ENCODE data around the gene PTPRK.

DNA sequence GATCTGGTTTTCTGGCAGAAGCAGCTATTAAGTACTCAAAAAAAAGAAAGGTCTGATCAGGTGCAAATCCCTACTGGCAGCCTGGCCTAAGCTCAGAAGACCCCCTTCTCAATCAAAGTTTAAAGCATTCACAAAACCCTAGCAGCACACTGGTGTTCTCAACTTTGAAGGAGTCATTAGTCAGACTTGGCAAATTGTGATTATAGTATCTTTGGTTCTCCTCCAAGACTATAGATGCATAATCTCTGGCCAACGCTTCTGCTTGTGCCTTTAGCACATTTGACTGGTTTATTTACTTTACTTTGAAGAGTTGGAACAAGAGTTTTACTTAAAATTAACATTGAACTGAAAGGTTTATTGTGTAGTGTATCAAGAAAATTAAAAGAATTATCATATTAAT, 248.9 kb downstream of the PTPRK start:
- TF ChIP-seq, protein P1, sequence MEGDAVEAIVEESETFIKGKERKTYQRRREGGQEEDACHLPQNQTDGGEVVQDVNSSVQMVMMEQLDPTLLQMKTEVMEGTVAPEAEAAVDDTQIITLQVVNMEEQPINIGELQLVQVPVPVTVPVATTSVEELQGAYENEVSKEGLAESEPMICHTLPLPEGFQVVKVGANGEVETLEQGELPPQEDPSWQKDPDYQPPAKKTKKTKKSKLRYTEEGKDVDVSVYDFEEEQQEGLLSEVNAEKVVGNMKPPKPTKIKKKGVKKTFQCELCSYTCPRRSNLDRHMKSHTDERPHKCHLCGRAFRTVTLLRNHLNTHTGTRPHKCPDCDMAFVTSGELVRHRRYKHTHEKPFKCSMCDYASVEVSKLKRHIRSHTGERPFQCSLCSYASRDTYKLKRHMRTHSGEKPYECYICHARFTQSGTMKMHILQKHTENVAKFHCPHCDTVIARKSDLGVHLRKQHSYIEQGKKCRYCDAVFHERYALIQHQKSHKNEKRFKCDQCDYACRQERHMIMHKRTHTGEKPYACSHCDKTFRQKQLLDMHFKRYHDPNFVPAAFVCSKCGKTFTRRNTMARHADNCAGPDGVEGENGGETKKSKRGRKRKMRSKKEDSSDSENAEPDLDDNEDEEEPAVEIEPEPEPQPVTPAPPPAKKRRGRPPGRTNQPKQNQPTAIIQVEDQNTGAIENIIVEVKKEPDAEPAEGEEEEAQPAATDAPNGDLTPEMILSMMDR (conservative IDR thresholded peaks at IDR 0.05), result no peak
- no peak for TF ChIP-seq EZH2 (IDR thresholded peaks at IDR 0.05; ENCODE audit: low read depth)
